A673 (cell line): ENCODE results near the gene CFAP91.

Source experiments
- CTCF ChIP-seq: fragments of 300-800, 200-600 bp; sonication (generic); conservative IDR thresholded peaks from 2 replicates; pipeline ENCODE4 v1.5.1; 2017; ENCODE audit warnings: low read depth, mild to moderate bottlenecking, antibody characterized with exemption, low read length, moderate library complexity, mixed read lengths
- EZH2 ChIP-seq: fragments of 200-600 bp; sonication (generic); IDR thresholded peaks from 2 replicates; pipeline ENCODE4 v1.6.1; 2017; ENCODE audit warnings: borderline replicate concordance, low read depth, mild to moderate bottlenecking, mixed read lengths, antibody characterized with exemption, low read length; ENCODE audit not compliant: poor library complexity, severe bottlenecking

GRCh38 chr3:119663885-119664284, 38.9 kb upstream of the CFAP91 start:
- TF ChIP-seq CTCF (no peak), EZH2 (no peak)
